SK-N-MC (cell line): ENCODE results near the gene ADGRG3.

Experiments
- EZH2 ChIP-seq: fragments of 200-600 bp; sonication (generic); IDR thresholded peaks from one replicate; pipeline ENCODE4 v1.6.1; 2017; ENCODE audit warnings: antibody characterized with exemption
- POLR2AphosphoS5 ChIP-seq: IDR thresholded peaks from 2 replicates; pipeline ENCODE4 v1.6.1; 2012; ENCODE audit warnings: mild to moderate bottlenecking, low read depth, low read length, borderline replicate concordance

DNA sequence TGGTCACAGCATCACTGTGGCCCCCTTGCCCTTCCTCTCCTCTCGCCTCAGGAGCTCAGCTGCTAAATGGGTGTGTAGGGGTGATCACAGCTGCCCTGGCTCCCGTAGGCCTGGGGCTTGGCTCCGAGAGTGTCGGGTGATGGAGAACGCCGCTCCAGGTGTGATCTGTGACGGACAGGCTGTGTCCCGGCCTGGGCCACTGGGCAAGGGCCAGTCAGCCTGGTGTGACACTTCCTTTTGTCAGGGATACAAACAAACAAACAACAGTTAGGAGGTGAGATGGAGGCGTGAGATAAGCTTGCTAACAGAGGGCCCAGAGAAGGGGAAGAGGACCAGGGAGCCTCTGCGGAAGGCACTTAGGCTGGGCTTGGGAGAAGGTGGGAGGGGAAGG lies 37.7 kb upstream of the ADGRG3 start:
- no peak for TF ChIP-seq POLR2AphosphoS5
- TF ChIP-seq EZH2, result no peak
